ENCODE measurements around the gene LIME1.

- TF ChIP-seq CTCF (IDR thresholded peaks at IDR 0.05), result no peak
- TF ChIP-seq POLR2A (IDR thresholded peaks at IDR 0.05), result no peak
These were observed 40.2 kb upstream of the LIME1 start for GRCh38 chr20:63696306-63696627.
